Caco-2 (cell line): ENCODE measurements around the gene OR51B2. TPM values are rescaled to one million over a fixed set of nuclear protein-coding genes. Genes with fewer than 3 reads are reported as not detected.

Experiments
- BruUV-seq: library from RNA; stranded (reverse); fragments of 400-500 nt; replicated peaks from 2 replicates; lab custom pipeline; 2021; lab: Mats Ljungman, UMichigan
- CTCF ChIA-PET: fragments of 300-600 bp; sonication (Branson Sonifier 250); formaldehyde crosslinking; loops from one replicate; lab custom pipeline; 2022; ENCODE audit warnings: antibody characterized with exemption; lab: Charles Lee
- POLR2A ChIA-PET: fragments of 300-600 bp; sonication (Branson Sonifier 250); formaldehyde crosslinking; loops from one replicate; lab custom pipeline; 2022; ENCODE audit warnings: antibody characterized with exemption; lab: Charles Lee
- DNase-seq, 2 experiments: peaks; one replicate each; pipeline versions ENCODE4 v3.0.0 to v3.0.0-alpha.2; 2020 to 2022
- H3K27me3 ChIP-seq: replicated peaks from 2 replicates; pipeline ENCODE4 v1.6.0; 2011; ENCODE audit warnings: low read length; ENCODE audit not compliant: control insufficient read depth, insufficient read depth
- H3K36me3 ChIP-seq: 2 replicates; pipeline ENCODE4 v1.5.1; 2011; ENCODE audit warnings: low read length; ENCODE audit not compliant: control insufficient read depth, insufficient read depth
- H3K4me1 ChIP-seq: fragments of 250-450 bp; sonication (Bioruptor Pico); 2 replicates; pipeline ENCODE4 v1.5.1; 2020; ENCODE audit warnings: mild to moderate bottlenecking
- H3K4me3 ChIP-seq: 2 replicates; pipeline ENCODE4 v1.5.1; 2011; ENCODE audit warnings: low read depth, mild to moderate bottlenecking, control low read depth, low read length
- H3K9me3 ChIP-seq: fragments of 250-450 bp; sonication (Bioruptor Pico); 2 replicates; pipeline ENCODE4 v1.5.1; 2020; ENCODE audit warnings: mild to moderate bottlenecking, moderate library complexity
- H3K27ac Mint-ChIP-seq: one replicate; pipeline ENCODE4 v1.8.0; 2022; ENCODE audit warnings: mixed read lengths; ENCODE audit not compliant: unreplicated experiment
- H3K27me3 Mint-ChIP-seq: one replicate; pipeline ENCODE4 v1.8.0; 2022; ENCODE audit warnings: mixed read lengths; ENCODE audit not compliant: insufficient read depth, unreplicated experiment
- H3K36me3 Mint-ChIP-seq: one replicate; pipeline ENCODE4 v1.8.0; 2022; ENCODE audit warnings: mild to moderate bottlenecking, mixed read lengths; ENCODE audit not compliant: insufficient read depth, unreplicated experiment
- H3K4me1 Mint-ChIP-seq: one replicate; pipeline ENCODE4 v1.8.0; 2022; ENCODE audit warnings: low read depth, mixed read lengths; ENCODE audit not compliant: unreplicated experiment
- H3K4me3 Mint-ChIP-seq: one replicate; pipeline ENCODE4 v1.8.0; 2022; ENCODE audit warnings: mild to moderate bottlenecking, moderate library complexity, mixed read lengths; ENCODE audit not compliant: unreplicated experiment
- H3K9me3 Mint-ChIP-seq: one replicate; pipeline ENCODE4 v1.8.0; 2022; ENCODE audit warnings: mixed read lengths; ENCODE audit not compliant: unreplicated experiment
- CTCF ChIP-seq, 2 experiments: fragments of 200-600 bp in 1 of 2; IDR thresholded peaks; 1 replicate in 1 of 2; 2 replicates in 1 of 2; pipeline versions ENCODE4 v1.5.1 to v1.8.0; 2011 to 2022; ENCODE audit warnings: antibody characterized with exemption in 1 of 2, control low read depth in 1 of 2, inconsistent platforms in 1 of 2, low read depth in 1 of 2, low read length in 1 of 2, mild to moderate bottlenecking in 1 of 2, moderate library complexity in 1 of 2; ENCODE audit not compliant: insufficient read depth in 1 of 2, severe bottlenecking in 1 of 2, unreplicated experiment in 1 of 2
- intact Hi-C: fragments of 100-400 bp; cut with micrococcal nuclease; formaldehyde crosslinking; loops from one replicate; pipeline ENCODE4 v1.10.0; 2022; ENCODE audit not compliant: unreplicated experiment
- total RNA-seq: library from RNA; stranded (reverse); gene quantifications from 2 replicates; pipeline ENCODE4 v1.2.3, GENCODE V29; 2022

The OR51B2 gene
- total RNA-seq, 1 experiment from 2014 or later = not detected

- no TSS peak for BruUV-seq
- CTCF ChIA-PET = no interaction called here
- Mint-ChIP-seq H3K27ac (no peak overlapping the region), H3K9me3 (no peaks in the 10 kb centered on the region), H3K36me3 (no peaks in the 10 kb centered on the region), H3K4me1 (peaks cover 6% of the 10 kb centered on the region), H3K4me3 (no peak overlapping the region), H3K27me3 (no peaks in the 10 kb centered on the region)
- Histone ChIP-seq H3K4me1 (no peaks in the 10 kb centered on the region), H3K9me3 (no peaks in the 10 kb centered on the region), H3K36me3 (no peaks in the 10 kb centered on the region), H3K27me3 (no peaks in the 10 kb centered on the region), H3K4me3 (no peak overlapping the region)
- intact Hi-C loops = no loop called here
- no peak for DNase-seq
- POLR2A ChIA-PET = no interaction called here
- no peak for TF ChIP-seq CTCF (IDR thresholded peaks at IDR 0.05; ENCODE audit: insufficient read depth in 1 of 2, low read depth in 1 of 2, low read length in 1 of 2, severe bottlenecking in 1 of 2, unreplicated experiment in 1 of 2)
Observed at GRCh38 chr11:5282628-5283027, 41.5 kb downstream of the OR51B2 start.

GRCh38 chr11:5281596-5281995, 42.5 kb downstream of the OR51B2 start:
- H3K4me3 Mint-ChIP-seq = no peak overlapping the region
- BruUV-seq = no TSS peak
- Histone ChIP-seq H3K9me3 (no peaks in the 10 kb centered on the region), H3K4me1 (no peaks in the 10 kb centered on the region), H3K36me3 (no peaks in the 10 kb centered on the region), H3K4me3 (no peak overlapping the region), H3K27me3 (no peaks in the 10 kb centered on the region)
- H3K9me3 Mint-ChIP-seq = no peaks in the 10 kb centered on the region
- ChIA-PET CTCF (interaction anchor here (1.3 kb wide), 1 partner anchor 10 kb away, joined by 3 read pairs; no protein-coding TSS in a partner anchor), POLR2A (no interaction called here)
- no peaks in the 10 kb centered on the region for H3K36me3 Mint-ChIP-seq
- peaks cover 6% of the 10 kb centered on the region for H3K4me1 Mint-ChIP-seq
- intact Hi-C loops = no loop called here
- DNase-seq = no peak
- H3K27ac Mint-ChIP-seq = no peak overlapping the region
- TF ChIP-seq CTCF (IDR thresholded peaks at IDR 0.05; ENCODE audit: insufficient read depth in 1 of 2, low read depth in 1 of 2, low read length in 1 of 2, severe bottlenecking in 1 of 2, unreplicated experiment in 1 of 2) = no peak
- H3K27me3 Mint-ChIP-seq = no peaks in the 10 kb centered on the region

DNA sequence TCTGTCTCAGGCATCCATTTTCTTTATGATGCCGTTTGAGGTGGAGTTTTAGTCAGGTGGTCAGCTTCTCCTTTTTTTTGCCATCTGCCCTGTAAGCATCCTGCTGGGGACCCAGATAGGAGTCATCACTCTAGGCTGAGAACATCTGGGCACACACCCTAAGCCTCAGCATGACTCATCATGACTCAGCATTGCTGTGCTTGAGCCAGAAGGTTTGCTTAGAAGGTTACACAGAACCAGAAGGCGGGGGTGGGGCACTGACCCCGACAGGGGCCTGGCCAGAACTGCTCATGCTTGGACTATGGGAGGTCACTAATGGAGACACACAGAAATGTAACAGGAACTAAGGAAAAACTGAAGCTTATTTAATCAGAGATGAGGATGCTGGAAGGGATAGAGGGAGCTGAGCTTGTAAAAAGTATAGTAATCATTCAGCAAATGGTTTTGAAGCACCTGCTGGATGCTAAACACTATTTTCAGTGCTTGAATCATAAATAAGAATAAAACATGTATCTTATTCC, 43.5 kb downstream of the OR51B2 start:
- no peaks in the 10 kb centered on the region for H3K9me3 ChIP-seq
- POLR2A ChIA-PET = no interaction called here
- no peaks in the 10 kb centered on the region for H3K36me3 ChIP-seq
- Mint-ChIP-seq H3K4me3 (no peak overlapping the region), H3K27ac (peak overlapping the region; percentile 34), H3K36me3 (no peaks in the 10 kb centered on the region), H3K27me3 (no peaks in the 10 kb centered on the region), H3K4me1 (peaks cover 6% of the 10 kb centered on the region), H3K9me3 (no peaks in the 10 kb centered on the region)
- CTCF ChIA-PET = interaction anchor here (1.3 kb wide), 1 partner anchor 11 kb away, joined by 3 read pairs; no protein-coding TSS in a partner anchor
- no peak for TF ChIP-seq CTCF (IDR thresholded peaks at IDR 0.05; ENCODE audit: insufficient read depth in 1 of 2, low read depth in 1 of 2, low read length in 1 of 2, severe bottlenecking in 1 of 2, unreplicated experiment in 1 of 2)
- no peaks in the 10 kb centered on the region for H3K4me1 ChIP-seq
- intact Hi-C loops = no loop called here
- peak; percentile 29 to 59 for DNase-seq
- BruUV-seq = no TSS peak
- H3K27me3 ChIP-seq = no peaks in the 10 kb centered on the region
- no peak overlapping the region for H3K4me3 ChIP-seq
